ENCODE measurements around the gene SPG7.

The SPG7 gene

GRCh38 chr16:89555265-89555664, 47.1 kb downstream of the SPG7 start:
- TF ChIP-seq CREB1 (IDR thresholded peaks at IDR 0.05; ENCODE audit: low read depth) (no peak), NFIC (IDR thresholded peaks at IDR 0.05) (no peak), TAF1 (IDR thresholded peaks at IDR 0.05; ENCODE audit: low read depth) (no peak), REST (IDR thresholded peaks at IDR 0.05; ENCODE audit: low read depth) (no peak), EP300 (IDR thresholded peaks at IDR 0.05; ENCODE audit: borderline replicate concordance) (no peak), USF1 (IDR thresholded peaks at IDR 0.05) (no peak)

GRCh38 chr16:89555780-89556179, 47.6 kb downstream of the SPG7 start:
- TF ChIP-seq CEBPB (IDR thresholded peaks at IDR 0.05) (no peak), MAX (IDR thresholded peaks at IDR 0.05) (no peak)

- TF ChIP-seq MAX (IDR thresholded peaks at IDR 0.05) (0 out of 2 replicates have a peak, but pooled peaks have one; percentile 25), RAD21 (IDR thresholded peaks at IDR 0.05; ENCODE audit: low read depth) (peak; percentile 57), CEBPB (IDR thresholded peaks at IDR 0.05) (no peak)
Observed at GRCh38 chr16:89556750-89557689, 48.8 kb downstream of the SPG7 start.

GRCh38 chr16:89557690-89558490, 49.7 kb downstream of the SPG7 start:
- TF ChIP-seq ZBTB7A (IDR thresholded peaks at IDR 0.05; ENCODE audit: low read depth) (no peak), USF1 (IDR thresholded peaks at IDR 0.05) (no peak), TEAD4 (IDR thresholded peaks at IDR 0.05) (no peak), RAD21 (IDR thresholded peaks at IDR 0.05; ENCODE audit: low read depth) (no peak), REST (IDR thresholded peaks at IDR 0.05; ENCODE audit: low read depth) (no peak), EP300 (IDR thresholded peaks at IDR 0.05; ENCODE audit: borderline replicate concordance) (no peak), TAF1 (IDR thresholded peaks at IDR 0.05; ENCODE audit: low read depth) (no peak), YY1 (IDR thresholded peaks at IDR 0.05; ENCODE audit: low read depth) (no peak), CEBPB (IDR thresholded peaks at IDR 0.05) (no peak), MAX (IDR thresholded peaks at IDR 0.05) (no peak), EGR1 (IDR thresholded peaks at IDR 0.05) (no peak), FOXM1 (IDR thresholded peaks at IDR 0.05; ENCODE audit: borderline replicate concordance, low read depth) (no peak), NFIC (IDR thresholded peaks at IDR 0.05) (no peak), CREB1 (IDR thresholded peaks at IDR 0.05; ENCODE audit: low read depth) (no peak), TCF12 (IDR thresholded peaks at IDR 0.05; ENCODE audit: low read depth) (no peak)

- peak; percentile 29; the same call in 1 of the 2 replicates for TF ChIP-seq REST (IDR thresholded peaks at IDR 0.05; ENCODE audit: low read depth)
- peak; percentile 48; the same call in 1 of the 2 replicates for TF ChIP-seq TEAD4 (IDR thresholded peaks at IDR 0.05)
- TF ChIP-seq FOXM1 (IDR thresholded peaks at IDR 0.05; ENCODE audit: borderline replicate concordance, low read depth): no peak
- no peak for TF ChIP-seq RAD21 (IDR thresholded peaks at IDR 0.05; ENCODE audit: low read depth)
- TF ChIP-seq EP300 (IDR thresholded peaks at IDR 0.05; ENCODE audit: borderline replicate concordance): no peak
- no peak for TF ChIP-seq ZBTB7A (IDR thresholded peaks at IDR 0.05; ENCODE audit: low read depth)
- TF ChIP-seq NFIC (IDR thresholded peaks at IDR 0.05): no peak
- peak; percentile 66; the same call in 1 of the 2 replicates for TF ChIP-seq MAX (IDR thresholded peaks at IDR 0.05)
- TF ChIP-seq EGR1 (IDR thresholded peaks at IDR 0.05): no peak
- peak; percentile 90 for TF ChIP-seq YY1 (IDR thresholded peaks at IDR 0.05; ENCODE audit: low read depth)
- TF ChIP-seq TAF1 (IDR thresholded peaks at IDR 0.05; ENCODE audit: low read depth): peak; percentile 98
- TF ChIP-seq USF1 (IDR thresholded peaks at IDR 0.05): peak; percentile 40; the same call in 1 of the 2 replicates
- TF ChIP-seq TCF12 (IDR thresholded peaks at IDR 0.05; ENCODE audit: low read depth): peak; percentile 57
- TF ChIP-seq CREB1 (IDR thresholded peaks at IDR 0.05; ENCODE audit: low read depth): peak; percentile 82
- no peak for TF ChIP-seq CEBPB (IDR thresholded peaks at IDR 0.05)
Observed at GRCh38 chr16:89560378-89561141, 52.4 kb downstream of the SPG7 start, which contains the start of gene RPL13. RPL13 (plus strand) TSS chr16:89560682; CDS start chr16:89560960, 278 bp downstream.

Measured in Ishikawa (cell line).